Measurements from ENCODE around the gene MYH9.

MYH9 gene

GRCh38 chr22:36362932-36363331 lies 24.8 kb downstream of the MYH9 start:
- H3K27me3 Mint-ChIP-seq = no peaks in the 10 kb centered on the region
- peaks cover 85% of the 10 kb centered on the region for H3K36me3 Mint-ChIP-seq (ENCODE audit: insufficient read depth)
- H3K4me3 Mint-ChIP-seq = peak overlapping the region; percentile 67 to 83
- H3K9me3 Mint-ChIP-seq = no peaks in the 10 kb centered on the region
- peaks cover 88 to 91% of the 10 kb centered on the region in 2 donors for H3K4me1 Mint-ChIP-seq (ENCODE audit: low read depth in 2 of 2)
- ATAC-seq (replicated peaks) = no peak
- peak overlapping the region; percentile 94 to 97 for H3K27ac Mint-ChIP-seq
- DNase-seq = no peak

GRCh38 chr22:36362075-36362474 lies 25.7 kb downstream of the MYH9 start:
- peaks cover 87% of the 10 kb centered on the region for H3K36me3 Mint-ChIP-seq (ENCODE audit: insufficient read depth)
- ATAC-seq (replicated peaks) (no peak), DNase-seq (no peak)
- H3K27ac Mint-ChIP-seq = peak overlapping the region; percentile 91 to 94
- no peaks in the 10 kb centered on the region for H3K27me3 Mint-ChIP-seq
- H3K4me3 Mint-ChIP-seq = peak overlapping the region; percentile 67 to 83
- H3K9me3 Mint-ChIP-seq = no peaks in the 10 kb centered on the region
- peaks cover 88 to 91% of the 10 kb centered on the region in 2 donors for H3K4me1 Mint-ChIP-seq (ENCODE audit: low read depth in 2 of 2)

GRCh38 chr22:36360871-36361383 lies 26.8 kb downstream of the MYH9 start:
- DNase-seq (no peak), ATAC-seq (replicated peaks) (no peak)
- Mint-ChIP-seq H3K27ac (peak overlapping the region; percentile 91 to 94), H3K4me1 (ENCODE audit: low read depth in 2 of 2) (peaks cover 88 to 91% of the 10 kb centered on the region in 2 donors), H3K4me3 (peak overlapping the region; percentile 67 to 83), H3K36me3 (ENCODE audit: insufficient read depth) (peaks cover 87% of the 10 kb centered on the region), H3K9me3 (no peaks in the 10 kb centered on the region), H3K27me3 (no peaks in the 10 kb centered on the region)

- H3K4me3 Mint-ChIP-seq = peak overlapping the region; percentile 67 to 83
- peaks cover 87% of the 10 kb centered on the region for H3K36me3 Mint-ChIP-seq (ENCODE audit: insufficient read depth)
- DNase-seq (no peak), ATAC-seq (replicated peaks) (no peak)
- H3K9me3 Mint-ChIP-seq = no peaks in the 10 kb centered on the region
- H3K27me3 Mint-ChIP-seq = no peaks in the 10 kb centered on the region
- H3K27ac Mint-ChIP-seq = peak overlapping the region; percentile 91 to 98
- peaks cover 94 to 95% of the 10 kb centered on the region in 2 donors for H3K4me1 Mint-ChIP-seq (ENCODE audit: low read depth in 2 of 2)
Observed at GRCh38 chr22:36360011-36360410, 27.8 kb downstream of the MYH9 start.

GRCh38 chr22:36359470-36359996 lies 28.2 kb downstream of the MYH9 start:
- Mint-ChIP-seq H3K27me3 (no peaks in the 10 kb centered on the region), H3K36me3 (ENCODE audit: insufficient read depth) (peaks cover 87% of the 10 kb centered on the region), H3K9me3 (no peaks in the 10 kb centered on the region), H3K4me1 (ENCODE audit: low read depth in 2 of 2) (peaks cover 94 to 95% of the 10 kb centered on the region in 2 donors), H3K27ac (peak overlapping the region; percentile 91 to 98), H3K4me3 (peak overlapping the region; percentile 67 to 83)
- DNase-seq = no peak
- peak; percentile 4 for ATAC-seq (replicated peaks)

- peaks cover 88% of the 10 kb centered on the region for H3K36me3 Mint-ChIP-seq (ENCODE audit: insufficient read depth)
- no peaks in the 10 kb centered on the region for H3K9me3 Mint-ChIP-seq
- peak overlapping the region; percentile 91 to 98 for H3K27ac Mint-ChIP-seq
- DNase-seq (no peak), ATAC-seq (replicated peaks) (peak; percentile 25)
- H3K4me1 Mint-ChIP-seq (ENCODE audit: low read depth in 2 of 2) = peaks cover 93 to 95% of the 10 kb centered on the region in 2 donors
- H3K4me3 Mint-ChIP-seq = peak overlapping the region; percentile 67 to 83
- H3K27me3 Mint-ChIP-seq = no peaks in the 10 kb centered on the region
Observed at GRCh38 chr22:36358533-36359469, 29.0 kb downstream of the MYH9 start.

GRCh38 chr22:36356708-36357624 lies 30.8 kb downstream of the MYH9 start:
- Mint-ChIP-seq H3K4me3 (peak overlapping the region; percentile 67 to 82), H3K36me3 (ENCODE audit: insufficient read depth) (peaks cover 89% of the 10 kb centered on the region), H3K27me3 (no peaks in the 10 kb centered on the region), H3K27ac (peak overlapping the region; percentile 91 to 98), H3K9me3 (no peaks in the 10 kb centered on the region), H3K4me1 (ENCODE audit: low read depth in 2 of 2) (peaks cover 92 to 96% of the 10 kb centered on the region in 2 donors)
- DNase-seq (peak; percentile 66 to 70 (median 66)), ATAC-seq (replicated peaks) (peak; percentile 73)

- H3K27me3 Mint-ChIP-seq = no peaks in the 10 kb centered on the region
- no peak for ATAC-seq (replicated peaks)
- H3K4me3 Mint-ChIP-seq = peak overlapping the region; percentile 67 to 82
- DNase-seq = no peak
- H3K27ac Mint-ChIP-seq = peak overlapping the region; percentile 91 to 98
- no peaks in the 10 kb centered on the region for H3K9me3 Mint-ChIP-seq
- peaks cover 90% of the 10 kb centered on the region for H3K36me3 Mint-ChIP-seq (ENCODE audit: insufficient read depth)
- H3K4me1 Mint-ChIP-seq (ENCODE audit: low read depth in 2 of 2) = peaks cover 91 to 93% of the 10 kb centered on the region in 2 donors
Observed at GRCh38 chr22:36355894-36356293, 31.9 kb downstream of the MYH9 start.

- H3K9me3 Mint-ChIP-seq = no peaks in the 10 kb centered on the region
- H3K4me3 Mint-ChIP-seq = peak overlapping the region; percentile 67 to 82
- peaks cover 90 to 92% of the 10 kb centered on the region in 2 donors for H3K4me1 Mint-ChIP-seq (ENCODE audit: low read depth in 2 of 2)
- ATAC-seq (replicated peaks) (peak; percentile 11), DNase-seq (no peak)
- H3K27ac Mint-ChIP-seq = peak overlapping the region; percentile 91 to 98
- H3K27me3 Mint-ChIP-seq = no peaks in the 10 kb centered on the region
- peaks cover 89% of the 10 kb centered on the region for H3K36me3 Mint-ChIP-seq (ENCODE audit: insufficient read depth)
Observed at GRCh38 chr22:36355362-36355761, 32.4 kb downstream of the MYH9 start.

GRCh38 chr22:36352803-36353507 lies 34.8 kb downstream of the MYH9 start:
- Mint-ChIP-seq H3K27me3 (no peaks in the 10 kb centered on the region), H3K36me3 (ENCODE audit: insufficient read depth) (peaks cover 94% of the 10 kb centered on the region), H3K4me1 (ENCODE audit: low read depth in 2 of 2) (peaks cover 79 to 86% of the 10 kb centered on the region in 2 donors), H3K9me3 (no peaks in the 10 kb centered on the region), H3K4me3 (peak overlapping the region; percentile 67 to 75), H3K27ac (peak overlapping the region; percentile 91 to 98)
- peak; percentile 29 for ATAC-seq (replicated peaks)
- no peak for DNase-seq

GRCh38 chr22:36351921-36352802 lies 35.6 kb downstream of the MYH9 start:
- Mint-ChIP-seq H3K4me3 (peak overlapping the region; percentile 67 to 75), H3K27ac (peak overlapping the region; percentile 91 to 98), H3K27me3 (no peaks in the 10 kb centered on the region), H3K9me3 (no peaks in the 10 kb centered on the region), H3K4me1 (ENCODE audit: low read depth in 2 of 2) (peaks cover 73 to 86% of the 10 kb centered on the region in 2 donors), H3K36me3 (ENCODE audit: insufficient read depth) (peaks cover 94% of the 10 kb centered on the region)
- ATAC-seq (replicated peaks) (no peak), DNase-seq (no peak)

Data from effector memory CD8-positive, alpha-beta T cell (primary cell).